AG09309 (cell line): ENCODE measurements around the gene DNAH12.

ENCODE experiments used
- DNase-seq: peaks from one replicate; pipeline ENCODE4 v3.0.0-alpha.2; 2010; ENCODE audit warnings: low read depth
- H3K4me3 ChIP-seq: 2 replicates; pipeline ENCODE4 v1.5.1; 2011; ENCODE audit warnings: mild to moderate bottlenecking, low read depth, low read length, moderate library complexity; ENCODE audit not compliant: control insufficient read depth
- TF ChIP-seq, protein P1 (sequence below): IDR thresholded peaks from 2 replicates; pipeline ENCODE4 v1.5.1; 2011; ENCODE audit warnings: mild to moderate bottlenecking, low read depth, low read length, inconsistent platforms; ENCODE audit not compliant: insufficient read depth, control insufficient read depth; ENCODE audit errors: missing control alignments

Gene DNAH12

DNA sequence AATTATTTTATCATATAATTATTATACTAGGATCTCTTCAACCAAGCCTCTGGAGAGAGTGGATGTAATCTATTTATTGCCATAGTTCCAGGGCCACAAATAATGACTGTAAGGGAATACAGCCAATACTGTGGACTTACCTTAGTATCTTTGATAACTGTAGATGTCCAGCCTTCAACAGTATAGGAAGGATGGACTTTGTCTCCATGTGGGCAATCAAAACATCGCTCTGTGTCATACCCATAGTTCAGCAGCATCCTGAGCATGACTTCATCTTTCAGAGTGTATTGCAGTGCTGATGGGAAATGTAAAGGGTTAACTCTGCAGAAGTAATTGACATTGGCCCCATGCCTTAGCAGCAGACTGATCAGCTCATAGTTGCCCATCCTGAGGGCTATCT is 265.9 kb downstream of the DNAH12 start:
- DNase-seq, result no peak
- H3K4me3 ChIP-seq, result no peak overlapping the region
- TF ChIP-seq, protein P1, sequence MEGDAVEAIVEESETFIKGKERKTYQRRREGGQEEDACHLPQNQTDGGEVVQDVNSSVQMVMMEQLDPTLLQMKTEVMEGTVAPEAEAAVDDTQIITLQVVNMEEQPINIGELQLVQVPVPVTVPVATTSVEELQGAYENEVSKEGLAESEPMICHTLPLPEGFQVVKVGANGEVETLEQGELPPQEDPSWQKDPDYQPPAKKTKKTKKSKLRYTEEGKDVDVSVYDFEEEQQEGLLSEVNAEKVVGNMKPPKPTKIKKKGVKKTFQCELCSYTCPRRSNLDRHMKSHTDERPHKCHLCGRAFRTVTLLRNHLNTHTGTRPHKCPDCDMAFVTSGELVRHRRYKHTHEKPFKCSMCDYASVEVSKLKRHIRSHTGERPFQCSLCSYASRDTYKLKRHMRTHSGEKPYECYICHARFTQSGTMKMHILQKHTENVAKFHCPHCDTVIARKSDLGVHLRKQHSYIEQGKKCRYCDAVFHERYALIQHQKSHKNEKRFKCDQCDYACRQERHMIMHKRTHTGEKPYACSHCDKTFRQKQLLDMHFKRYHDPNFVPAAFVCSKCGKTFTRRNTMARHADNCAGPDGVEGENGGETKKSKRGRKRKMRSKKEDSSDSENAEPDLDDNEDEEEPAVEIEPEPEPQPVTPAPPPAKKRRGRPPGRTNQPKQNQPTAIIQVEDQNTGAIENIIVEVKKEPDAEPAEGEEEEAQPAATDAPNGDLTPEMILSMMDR, result no peak

DNA sequence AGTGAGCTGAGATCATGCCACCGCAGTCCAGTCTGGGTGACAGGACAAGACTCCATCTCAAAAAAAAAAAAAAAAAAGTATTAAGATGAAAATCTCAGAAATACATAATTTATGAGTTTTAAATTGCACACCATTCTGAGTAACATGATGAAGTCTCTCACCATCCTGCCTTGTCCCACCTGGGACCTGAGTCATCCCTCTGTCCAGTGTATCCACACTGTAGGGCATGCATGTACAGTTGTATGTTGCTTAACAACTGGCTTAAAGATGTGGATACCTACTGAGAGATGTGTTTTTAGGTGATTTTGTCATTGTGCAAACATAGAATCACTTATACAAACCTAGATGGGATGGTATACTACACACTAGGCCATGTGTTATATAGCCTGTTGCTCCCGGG is 268.8 kb downstream of the DNAH12 start:
- no peak overlapping the region for H3K4me3 ChIP-seq
- TF ChIP-seq, protein P1, result no peak
- no peak for DNase-seq

DNA sequence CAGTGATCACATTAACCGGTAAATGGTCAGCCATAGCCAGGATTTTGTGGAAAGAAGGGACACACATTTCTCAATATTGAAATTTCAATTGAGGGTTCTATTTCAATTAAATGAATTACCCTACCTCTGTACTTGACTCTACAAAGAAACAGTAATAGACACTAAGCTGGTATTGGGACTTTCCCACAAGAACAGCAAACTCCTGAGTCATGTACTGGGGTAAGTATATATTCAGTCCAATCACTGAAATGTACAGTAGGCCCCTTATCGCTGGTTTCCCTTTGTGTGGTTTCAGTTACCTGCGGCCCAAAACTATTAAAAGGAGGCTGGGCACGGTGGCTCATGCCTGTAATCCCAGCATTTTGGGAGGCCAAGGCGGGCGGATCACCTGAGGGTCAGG is 269.3 kb downstream of the DNAH12 start:
- no peak overlapping the region for H3K4me3 ChIP-seq
- no peak for DNase-seq
- TF ChIP-seq, protein P1, result no peak

DNA sequence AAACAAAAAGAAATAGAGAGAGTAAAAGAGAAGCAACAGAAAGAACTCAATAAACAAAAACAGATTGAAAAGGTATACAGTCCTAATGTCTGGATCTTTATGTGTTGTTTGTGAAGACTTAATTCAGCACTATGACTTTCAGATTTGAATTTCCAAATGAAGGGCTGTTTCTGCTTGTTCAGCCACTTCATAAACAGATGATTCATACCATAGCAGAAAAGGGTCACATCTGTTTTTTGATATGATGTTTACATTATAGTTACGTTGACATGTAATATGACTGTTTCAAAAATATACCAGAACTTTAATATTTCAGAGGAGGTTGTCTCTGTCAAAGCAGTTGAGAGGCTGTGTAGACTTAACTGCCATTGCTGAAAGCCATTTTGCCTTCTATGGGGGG is 275.7 kb downstream of the DNAH12 start:
- TF ChIP-seq, protein P1, result no peak
- DNase-seq, result no peak

DNA sequence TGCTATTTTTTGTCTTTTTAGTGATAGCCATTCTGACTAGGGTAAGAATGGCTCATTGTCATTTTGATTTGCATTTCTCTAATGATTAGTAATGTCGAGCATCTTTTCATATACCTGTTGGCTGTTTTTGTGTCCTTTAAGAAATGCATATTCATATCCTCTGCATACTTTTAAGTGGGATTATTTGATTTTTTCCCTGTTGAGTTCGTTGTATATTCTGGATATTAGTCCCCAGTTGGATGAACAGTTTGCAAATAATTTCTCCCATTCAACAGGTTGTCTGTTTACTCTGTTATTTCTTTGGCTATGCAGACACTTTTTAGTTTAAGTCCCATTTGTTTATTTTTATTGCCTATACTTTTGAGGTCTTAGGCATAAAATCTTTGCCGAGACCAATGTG is 282.2 kb downstream of the DNAH12 start:
- TF ChIP-seq, protein P1, result no peak
- no peak for DNase-seq
- no peak overlapping the region for H3K4me3 ChIP-seq

More for the DNA sequence above, 275.7 kb downstream of the DNAH12 start:
- no peak overlapping the region for H3K4me3 ChIP-seq

DNA sequence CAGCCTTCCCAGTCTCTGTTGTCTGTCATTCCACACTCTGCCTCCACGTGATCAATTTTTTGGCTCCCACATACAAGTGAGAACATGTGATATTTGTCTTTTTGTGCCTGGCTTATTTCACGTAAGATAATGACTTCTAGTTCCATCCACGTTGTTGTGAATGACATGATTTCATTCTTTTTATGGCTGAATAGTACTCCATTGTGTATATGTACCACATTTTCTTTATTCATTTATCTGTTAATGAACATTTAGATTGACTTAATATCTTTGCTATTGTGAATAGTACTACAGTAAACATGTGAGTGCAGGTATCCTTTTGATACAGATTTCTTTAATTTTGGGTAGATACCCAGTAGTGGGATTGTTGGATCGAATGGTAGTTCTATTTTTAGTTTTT is 283.0 kb downstream of the DNAH12 start:
- no peak overlapping the region for H3K4me3 ChIP-seq
- DNase-seq, result no peak
- TF ChIP-seq, protein P1, result no peak

DNA sequence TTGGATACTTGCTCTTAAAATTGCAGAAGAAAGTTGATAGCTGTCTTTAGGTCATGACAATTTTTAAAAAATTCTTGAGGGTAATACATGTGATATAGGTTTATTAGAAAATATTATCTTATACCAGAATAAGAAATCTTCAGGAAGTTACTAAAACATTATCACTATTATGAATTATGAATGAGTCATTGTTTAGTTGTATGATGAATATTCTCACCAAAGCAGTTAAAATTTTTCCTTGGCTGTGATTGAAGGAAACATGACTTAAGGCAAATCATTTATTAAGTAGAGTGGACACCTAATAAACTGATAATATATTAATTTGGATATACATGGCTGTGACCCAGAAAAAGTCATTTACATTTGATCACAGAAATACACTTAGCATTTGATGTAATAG is 286.5 kb downstream of the DNAH12 start:
- DNase-seq, result no peak
- TF ChIP-seq, protein P1, result no peak
- no peak overlapping the region for H3K4me3 ChIP-seq
